ENCODE results near the gene C5orf15. TPM values are rescaled to one million over a fixed set of nuclear protein-coding genes. Genes with fewer than 3 reads are reported as not detected.

Gene C5orf15
- total RNA-seq (2022; extraction: Qiagen RNA extraction; ENCODE audit: low read depth): 44.8 to 60.1 TPM (median 55.1 TPM) in 5 replicates

GRCh38 chr5:133968204-133968980, at the start of gene C5orf15:
TSS of gene C5orf15 (minus strand) at chr5:133968625. CDS start at chr5:133968584, 41 bp downstream.

GRCh38 chr5:134004626-134005416, 36.4 kb upstream of the C5orf15 start, which contains the start of gene VDAC1:
TSS of gene VDAC1 (minus strand) at chr5:134004975. CDS start at chr5:133993012, 11,963 bp downstream.

Other genes starting within 250 kb of the C5orf15 start
- gene VDAC1, start 36.4 kb upstream of the C5orf15 start, total RNA-seq (2022; extraction: Qiagen RNA extraction; ENCODE audit: low read depth): 384 to 409 TPM (median 402 TPM) in 5 replicates
- gene TCF7, start 146.1 kb upstream of the C5orf15 start, total RNA-seq (2022; extraction: Qiagen RNA extraction; ENCODE audit: low read depth): 10.0 to 14.9 TPM (median 13.3 TPM) in 5 replicates
- 587 to 794 TPM (median 595 TPM) in 5 replicates for gene SKP1, start 208.3 kb upstream of the C5orf15 start, total RNA-seq (2022; extraction: Qiagen RNA extraction; ENCODE audit: low read depth)

Data from A549 treated with ZK216348 at 1 μM for 4 hours (cell line).